Nephron progenitor cell (in vitro differentiated cells): ENCODE measurements around the gene CFP.

Experiments used
- DNase-seq: peaks from one replicate; pipeline ENCODE4 v3.0.0; 2021
- H3K27ac Mint-ChIP-seq: 2 replicates; pipeline ENCODE4 v1.8.0; 2021; ENCODE audit warnings: mild to moderate bottlenecking, moderate library complexity, mixed read lengths
- H3K27me3 Mint-ChIP-seq: 2 replicates; pipeline ENCODE4 v1.8.0; 2021; ENCODE audit warnings: mild to moderate bottlenecking, low read depth, mixed read lengths; ENCODE audit not compliant: poor library complexity
- H3K36me3 Mint-ChIP-seq: 2 replicates; pipeline ENCODE4 v1.8.0; 2021; ENCODE audit warnings: low read depth, mixed read lengths
- H3K4me1 Mint-ChIP-seq: 2 replicates; pipeline ENCODE4 v1.8.0; 2021; ENCODE audit warnings: mixed read lengths
- H3K4me3 Mint-ChIP-seq: 2 replicates; pipeline ENCODE4 v1.8.0; 2021; ENCODE audit warnings: mild to moderate bottlenecking, moderate library complexity, mixed read lengths
- H3K9me3 Mint-ChIP-seq: 2 replicates; pipeline ENCODE4 v1.8.0; 2021; ENCODE audit warnings: mild to moderate bottlenecking, moderate library complexity, mixed read lengths
- TF ChIP-seq, protein P1 (sequence below): fragments of 200-600 bp; sonication (generic); IDR thresholded peaks from 2 replicates; pipeline ENCODE4 v1.5.0; 2021; ENCODE audit warnings: antibody characterized with exemption

Gene CFP

DNA sequence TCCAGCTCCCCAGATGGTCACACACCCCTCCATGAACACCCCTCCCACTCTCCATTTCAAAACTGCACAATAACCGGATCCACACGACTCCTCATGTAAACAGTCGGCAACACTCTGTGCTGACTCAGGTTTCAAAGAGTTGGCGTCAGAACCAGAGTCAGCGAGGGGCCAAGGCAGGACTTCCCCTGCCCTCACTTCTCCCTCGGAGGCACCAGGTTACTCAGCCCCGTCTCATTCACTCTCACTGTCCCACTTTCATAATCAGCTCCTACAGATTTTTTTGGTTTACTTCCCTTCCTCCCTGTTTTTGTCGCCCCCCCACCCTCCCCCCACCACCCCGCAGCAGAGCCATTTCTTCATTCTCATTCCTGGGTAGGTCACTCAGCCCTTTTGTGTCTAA, 50.2 kb downstream of the CFP start:
- peaks cover 2% of the 10 kb centered on the region for H3K27me3 Mint-ChIP-seq
- TF ChIP-seq, protein P1, sequence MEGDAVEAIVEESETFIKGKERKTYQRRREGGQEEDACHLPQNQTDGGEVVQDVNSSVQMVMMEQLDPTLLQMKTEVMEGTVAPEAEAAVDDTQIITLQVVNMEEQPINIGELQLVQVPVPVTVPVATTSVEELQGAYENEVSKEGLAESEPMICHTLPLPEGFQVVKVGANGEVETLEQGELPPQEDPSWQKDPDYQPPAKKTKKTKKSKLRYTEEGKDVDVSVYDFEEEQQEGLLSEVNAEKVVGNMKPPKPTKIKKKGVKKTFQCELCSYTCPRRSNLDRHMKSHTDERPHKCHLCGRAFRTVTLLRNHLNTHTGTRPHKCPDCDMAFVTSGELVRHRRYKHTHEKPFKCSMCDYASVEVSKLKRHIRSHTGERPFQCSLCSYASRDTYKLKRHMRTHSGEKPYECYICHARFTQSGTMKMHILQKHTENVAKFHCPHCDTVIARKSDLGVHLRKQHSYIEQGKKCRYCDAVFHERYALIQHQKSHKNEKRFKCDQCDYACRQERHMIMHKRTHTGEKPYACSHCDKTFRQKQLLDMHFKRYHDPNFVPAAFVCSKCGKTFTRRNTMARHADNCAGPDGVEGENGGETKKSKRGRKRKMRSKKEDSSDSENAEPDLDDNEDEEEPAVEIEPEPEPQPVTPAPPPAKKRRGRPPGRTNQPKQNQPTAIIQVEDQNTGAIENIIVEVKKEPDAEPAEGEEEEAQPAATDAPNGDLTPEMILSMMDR: no peak
- no peak for DNase-seq
- H3K4me1 Mint-ChIP-seq: peaks cover 47% of the 10 kb centered on the region
- H3K36me3 Mint-ChIP-seq: peaks cover 9% of the 10 kb centered on the region
- H3K27ac Mint-ChIP-seq: no peak overlapping the region
- no peak overlapping the region for H3K4me3 Mint-ChIP-seq
- peaks cover 64% of the 10 kb centered on the region for H3K9me3 Mint-ChIP-seq

DNA sequence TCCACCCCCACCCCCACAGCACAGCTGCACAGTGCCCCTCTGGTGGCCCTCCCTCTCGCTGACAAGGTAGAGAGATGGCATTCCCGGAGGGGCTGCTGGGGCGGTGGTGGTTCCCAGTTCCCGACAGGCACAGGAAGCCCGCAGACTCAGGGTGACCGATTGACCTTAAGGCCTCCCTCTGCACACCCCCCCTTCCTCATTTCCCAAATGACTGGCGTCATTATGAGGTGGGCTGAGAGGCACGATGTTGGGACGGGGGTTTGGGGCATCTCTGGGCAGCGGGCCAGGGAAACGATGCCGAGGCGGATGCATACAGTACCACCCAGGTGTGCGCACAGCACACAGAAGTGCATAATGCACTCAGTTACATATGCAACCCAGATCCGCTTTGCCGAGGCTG, 51.0 kb downstream of the CFP start:
- Mint-ChIP-seq H3K36me3 (peaks cover 5% of the 10 kb centered on the region), H3K27ac (no peak overlapping the region), H3K4me1 (peaks cover 44% of the 10 kb centered on the region), H3K9me3 (peaks cover 60% of the 10 kb centered on the region), H3K4me3 (no peak overlapping the region), H3K27me3 (peaks cover 2% of the 10 kb centered on the region)
- TF ChIP-seq, protein P1: no peak
- DNase-seq: no peak

DNA sequence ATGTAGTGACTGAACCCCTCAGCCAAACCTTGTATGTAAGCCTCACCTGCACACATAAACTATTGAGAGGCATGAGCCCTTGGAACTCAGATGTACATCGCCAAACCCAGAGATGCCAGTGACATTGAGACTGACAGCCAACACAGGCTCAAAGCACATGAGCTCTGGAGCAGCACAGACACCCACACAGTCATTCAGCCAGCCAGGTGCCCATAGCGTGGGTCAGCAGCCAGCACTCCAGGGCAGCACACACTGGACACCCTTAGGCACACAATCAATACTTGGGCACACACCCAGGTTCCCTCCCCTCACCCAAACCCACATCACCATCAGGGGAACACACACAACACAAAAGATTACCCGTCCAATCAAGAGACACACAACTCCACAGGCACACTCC, 51.8 kb downstream of the CFP start:
- Mint-ChIP-seq H3K4me3 (no peak overlapping the region), H3K27ac (no peak overlapping the region), H3K36me3 (peaks cover 4% of the 10 kb centered on the region)

DNA sequence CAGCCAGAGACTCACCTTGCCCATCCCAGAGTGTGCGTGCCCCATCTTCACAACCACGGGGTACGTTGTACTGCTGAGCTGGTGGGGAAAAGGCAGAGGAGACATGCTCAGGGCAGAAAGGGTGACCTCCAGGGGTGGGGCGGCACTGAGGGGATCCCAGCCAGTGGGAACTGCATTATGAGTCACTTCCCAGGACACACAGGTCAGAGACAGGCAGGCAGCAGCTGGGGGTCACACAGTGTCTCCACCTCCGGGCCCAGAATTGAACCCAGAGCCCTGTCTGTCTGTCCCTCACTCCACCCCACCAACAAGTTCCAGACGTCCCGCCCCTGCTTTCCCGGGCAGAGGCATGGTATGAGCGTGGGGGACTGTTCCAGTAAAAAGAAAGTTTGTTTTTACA, 52.3 kb downstream of the CFP start:
- Mint-ChIP-seq H3K4me1 (peaks cover 50% of the 10 kb centered on the region), H3K36me3 (peaks cover 6% of the 10 kb centered on the region), H3K9me3 (peaks cover 64% of the 10 kb centered on the region), H3K27me3 (peaks cover 2% of the 10 kb centered on the region), H3K4me3 (no peak overlapping the region), H3K27ac (no peak overlapping the region)
- TF ChIP-seq, protein P1: no peak
- no peak for DNase-seq

More for the DNA sequence above, 51.8 kb downstream of the CFP start:
- Mint-ChIP-seq H3K27me3 (peaks cover 2% of the 10 kb centered on the region), H3K4me1 (peaks cover 46% of the 10 kb centered on the region), H3K9me3 (peaks cover 62% of the 10 kb centered on the region)
- DNase-seq: no peak
- TF ChIP-seq, protein P1: no peak

DNA sequence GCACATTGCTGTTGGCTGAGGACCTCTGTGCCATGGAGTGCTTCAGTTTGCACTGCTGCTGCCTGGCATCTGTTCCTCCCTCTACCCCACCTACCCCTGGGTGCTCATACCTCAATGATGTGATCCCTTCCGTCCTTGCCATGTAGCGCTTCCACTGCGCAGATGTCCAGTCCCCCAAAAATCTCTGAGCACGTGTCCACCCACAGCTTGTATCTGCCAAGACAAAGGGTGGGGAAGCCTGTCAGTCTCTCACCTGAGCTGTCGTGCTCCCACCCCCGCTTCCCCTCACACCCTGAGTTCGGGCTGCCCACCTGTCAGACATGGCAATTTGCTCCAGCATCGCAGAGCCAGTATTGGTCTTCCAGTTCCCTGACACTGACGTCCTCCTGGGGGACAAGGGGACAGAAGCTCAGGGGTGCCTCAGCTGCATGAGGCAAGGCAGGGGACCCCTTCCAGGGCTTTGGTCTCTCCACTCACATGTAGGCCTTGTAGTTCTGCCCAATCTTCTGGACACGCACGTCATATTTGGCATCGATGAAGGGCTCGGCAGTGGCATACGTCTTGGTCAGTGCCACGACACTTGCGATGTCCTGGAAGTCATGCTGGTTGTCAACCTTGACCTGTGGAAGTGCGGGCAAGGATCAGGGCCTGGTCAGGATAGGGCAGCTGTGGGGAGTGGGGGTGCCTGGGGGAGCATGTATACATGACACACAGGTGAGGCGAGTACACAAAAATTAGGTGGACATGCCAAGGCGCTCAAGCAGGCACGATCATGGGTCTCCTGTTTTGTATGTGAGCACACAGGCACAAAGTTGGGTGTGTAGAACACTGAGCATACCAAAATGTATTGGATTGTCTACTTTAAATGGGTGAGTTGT, 53.5 kb downstream of the CFP start:
- TF ChIP-seq, protein P1: no peak
- H3K4me1 Mint-ChIP-seq: peaks cover 52% of the 10 kb centered on the region
- peaks cover 2% of the 10 kb centered on the region for H3K27me3 Mint-ChIP-seq
- H3K27ac Mint-ChIP-seq: no peak overlapping the region
- no peak overlapping the region for H3K4me3 Mint-ChIP-seq
- DNase-seq: no peak
- H3K9me3 Mint-ChIP-seq: peaks cover 66% of the 10 kb centered on the region
- peaks cover 16% of the 10 kb centered on the region for H3K36me3 Mint-ChIP-seq
